NCI-H146 treated with DMSO at 0.1 percent for 48 hours (cell line): ENCODE data around the gene PPHLN1.
"Not testable (repeated sequence)": the region's sequence is repeated elsewhere in the genome, so short reads cannot be mapped to it uniquely, and the experiment has no call there.

ENCODE experiments used
- DNase-seq: peaks from one replicate; lab custom pipeline; 2025; ENCODE audit not compliant: unreplicated experiment; lab: John Stamatoyannopoulos, UW

The PPHLN1 gene

GRCh38 chr12:42320796-42321195 lies 5.2 kb upstream of the PPHLN1 start:
- no peak for DNase-seq

DNA sequence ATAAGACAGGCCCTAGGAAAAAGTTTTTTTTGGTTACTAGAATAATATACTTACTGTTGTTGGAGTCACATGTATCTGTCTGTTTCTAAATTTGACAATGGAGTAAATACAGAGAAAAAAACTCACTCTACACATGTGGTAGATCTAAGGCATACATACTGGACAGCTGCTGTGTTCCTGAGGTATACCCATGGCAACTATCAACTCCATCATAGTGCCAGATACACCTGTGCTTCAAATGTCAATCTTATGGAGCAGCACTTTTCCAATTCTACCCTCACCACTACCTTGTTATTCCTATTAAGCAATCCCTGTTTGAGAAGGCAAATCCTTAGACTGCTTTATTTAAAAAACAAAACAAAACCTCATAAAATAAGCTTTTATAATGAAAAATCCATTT lies 3.4 kb upstream of the PPHLN1 start:
- no peak for DNase-seq

- DNase-seq, result no peak
Measured at GRCh38 chr12:42323856-42324255, 2.1 kb upstream of the PPHLN1 start.

GRCh38 chr12:42325326-42325652 lies 678 bp upstream of the PPHLN1 start:
- no peak for DNase-seq

GRCh38 chr12:42326541-42327226 lies 717 bp downstream of the PPHLN1 start:
- DNase-seq, result no peak

DNA sequence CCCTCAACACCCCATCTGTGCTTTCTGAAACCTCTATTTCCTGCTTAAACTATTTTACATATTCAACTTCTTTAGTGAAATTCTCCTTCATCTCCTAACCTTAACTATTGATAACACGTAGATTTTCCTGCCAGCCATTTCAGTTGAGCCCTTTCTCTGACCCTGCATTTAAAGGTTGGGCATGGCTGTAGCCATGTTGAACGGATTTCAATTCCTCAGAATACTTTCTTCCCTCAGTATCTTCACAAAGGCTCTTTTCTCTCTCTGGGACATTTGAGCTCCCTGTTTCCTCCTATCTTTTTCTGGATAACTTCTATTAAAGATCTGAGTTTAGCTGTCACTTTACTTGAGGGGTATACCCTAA lies 1.2 kb downstream of the PPHLN1 start:
- DNase-seq, result no peak

- not testable (repeated sequence) for DNase-seq
Measured at GRCh38 chr12:42330097-42330496, 4.1 kb downstream of the PPHLN1 start.

- peak; percentile 34 for DNase-seq
Measured at GRCh38 chr12:42332301-42333285, 6.6 kb downstream of the PPHLN1 start.

DNA sequence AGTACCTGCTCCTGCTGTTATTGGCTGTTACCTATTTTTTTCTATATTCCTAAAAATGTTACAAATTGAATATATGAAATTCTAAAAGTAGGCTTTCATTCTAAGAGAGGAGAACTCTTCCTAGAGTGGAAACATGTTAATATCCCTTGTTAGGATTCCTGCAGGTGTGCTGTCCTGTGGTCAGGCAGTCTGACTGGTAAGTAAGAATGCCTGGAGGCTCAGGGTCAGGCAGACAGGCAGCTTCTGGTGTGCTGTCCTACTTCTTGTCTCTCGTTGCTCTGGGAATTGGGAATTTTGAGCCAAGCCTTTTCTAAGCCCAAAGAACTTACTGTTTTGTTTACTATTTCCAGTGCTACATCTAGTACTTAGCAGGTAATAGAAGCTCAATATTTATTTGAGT lies 10.3 kb downstream of the PPHLN1 start:
- no peak for DNase-seq

- DNase-seq, result no peak
Measured at GRCh38 chr12:42338280-42338679, 12.3 kb downstream of the PPHLN1 start.

DNA sequence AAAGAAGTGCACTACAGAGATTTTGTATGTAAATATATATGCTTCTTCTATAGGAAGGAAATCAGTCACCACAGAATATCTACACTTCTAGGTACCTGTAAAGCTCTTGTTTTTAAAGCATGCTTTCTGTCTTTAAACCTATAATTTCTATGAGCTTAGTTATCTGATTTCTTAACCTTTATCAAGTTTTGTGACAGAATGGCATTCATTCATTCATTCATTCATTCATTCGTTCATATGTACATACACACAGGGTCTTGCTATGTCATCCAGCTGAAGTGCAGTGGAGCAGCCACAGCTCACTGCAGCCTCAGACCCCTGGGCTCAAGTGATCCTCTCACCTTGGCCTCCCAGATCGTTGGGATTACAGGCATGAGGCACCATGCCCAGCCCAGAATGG lies 16.1 kb downstream of the PPHLN1 start:
- DNase-seq, result no peak

- no peak for DNase-seq
Measured at GRCh38 chr12:42343721-42344120, 17.8 kb downstream of the PPHLN1 start.

GRCh38 chr12:42346403-42347002 lies 20.5 kb downstream of the PPHLN1 start:
- no peak for DNase-seq

GRCh38 chr12:42349119-42350020 lies 23.4 kb downstream of the PPHLN1 start:
- not testable (repeated sequence) for DNase-seq

- DNase-seq, result not testable (repeated sequence)
Measured at GRCh38 chr12:42350021-42350407, 24.0 kb downstream of the PPHLN1 start.

DNA sequence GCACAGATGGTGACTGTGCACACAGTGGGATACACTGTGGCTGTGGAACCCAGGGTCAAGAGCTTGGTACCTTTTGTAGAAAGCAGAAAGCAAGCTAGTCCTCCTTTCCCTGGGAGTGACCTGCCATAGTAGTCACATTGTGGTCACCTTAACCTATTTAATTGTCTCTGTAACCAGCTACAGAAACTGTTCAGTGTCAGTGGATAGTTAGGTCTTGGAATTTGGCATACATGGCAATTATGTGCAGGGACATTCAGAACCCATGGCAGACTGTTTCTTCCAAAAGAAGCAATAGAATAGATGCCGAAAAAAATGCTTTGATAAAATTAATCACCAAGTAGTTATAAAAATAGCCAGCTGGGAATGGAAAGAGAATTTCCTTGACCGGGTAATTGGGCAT lies 30.4 kb downstream of the PPHLN1 start:
- DNase-seq, result no peak

- DNase-seq, result no peak
Measured at GRCh38 chr12:42360747-42361403, 34.9 kb downstream of the PPHLN1 start.

- no peak for DNase-seq
Measured at GRCh38 chr12:42361909-42362646, 36.1 kb downstream of the PPHLN1 start.

DNA sequence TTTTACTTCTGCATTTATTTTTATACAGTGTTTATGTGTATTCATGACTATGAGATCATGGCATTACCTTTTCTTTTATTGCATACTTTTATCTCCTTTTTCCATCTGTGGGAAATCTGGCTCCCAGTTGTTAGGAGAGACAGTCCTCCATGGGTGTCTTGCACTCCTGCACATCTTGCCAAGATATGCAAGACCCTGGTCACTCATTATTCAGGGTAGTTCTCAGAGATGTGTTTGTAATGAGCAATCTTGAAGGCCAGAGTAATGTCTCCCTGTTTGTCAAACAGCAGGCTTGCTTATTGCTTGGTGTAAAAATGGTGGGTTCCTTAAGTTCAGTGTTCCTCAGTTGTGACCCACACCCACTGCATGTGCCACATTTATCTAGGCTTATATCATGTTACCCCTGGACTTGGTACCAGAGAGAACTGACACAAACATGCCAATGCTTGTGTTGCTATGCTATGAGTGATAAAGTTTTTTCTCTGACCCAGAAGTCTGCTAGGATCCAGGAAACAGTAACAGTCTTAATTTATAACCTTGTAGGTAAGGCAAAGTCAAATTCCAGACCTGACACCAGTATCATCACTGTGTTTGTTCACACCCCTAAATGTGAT lies 36.8 kb downstream of the PPHLN1 start:
- DNase-seq, result no peak
